Breast epithelium (tissue), 4 donors: ENCODE measurements around the gene BAD. TPM values are rescaled to one million over a fixed set of nuclear protein-coding genes. Genes with fewer than 3 reads are reported as not detected.

ENCODE experiments used
- DNase-seq, 2 donors: peaks; one replicate each; pipeline ENCODE4 v3.0.0-alpha.2; 2019; ENCODE audit warnings: low spot score in 2 of 2
- H3K27ac ChIP-seq, 2 donors: fragments of 200-600 bp; sonication (generic) in 1 of 2; one replicate each; pipeline ENCODE4 v1.5.1; 2016 to 2019; ENCODE audit warnings: mild to moderate bottlenecking in 1 of 2
- H3K27me3 ChIP-seq, 2 donors: fragments of 200-600 bp; sonication (generic) in 1 of 2; one replicate each; pipeline versions ENCODE4 v1.5.1 to v1.6.0; 2017 to 2019; ENCODE audit warnings: control low read depth in 1 of 2, mild to moderate bottlenecking in 1 of 2
- H3K36me3 ChIP-seq: fragments of 200-600 bp; one replicate; pipeline ENCODE4 v1.5.1; 2019
- H3K4me1 ChIP-seq, 2 donors: fragments of 200-600 bp; sonication (generic); one replicate each; pipeline ENCODE4 v1.5.1; 2016 to 2019; ENCODE audit warnings: control low read depth in 1 of 2
- H3K4me3 ChIP-seq, 3 donors: fragments of 200-600 bp; sonication (generic); 1 replicate in 2 of 3; 2 replicates in 1 of 3; pipeline ENCODE4 v1.5.1; 2016 to 2019; ENCODE audit warnings: mild to moderate bottlenecking in 3 of 3, moderate library complexity in 2 of 3
- H3K9me3 ChIP-seq, 2 donors: fragments of 200-600 bp; sonication (generic) in 1 of 2; one replicate each; pipeline ENCODE4 v1.5.1; 2016 to 2019; ENCODE audit warnings: control low read depth in 1 of 2
- CTCF ChIP-seq, 3 donors: fragments of 450-650 bp; IDR thresholded peaks; one replicate each; pipeline ENCODE4 v1.5.1; 2016 to 2017; ENCODE audit warnings: antibody characterized with exemption in 3 of 3, mild to moderate bottlenecking in 3 of 3, moderate library complexity in 3 of 3
- POLR2A ChIP-seq: fragments of 450-650 bp; IDR thresholded peaks from one replicate; pipeline ENCODE4 v1.6.1; 2016; ENCODE audit warnings: antibody characterized with exemption, mild to moderate bottlenecking, moderate library complexity
- POLR2AphosphoS5 ChIP-seq, 3 donors: sonication (generic); formaldehyde crosslinking; IDR thresholded peaks; one replicate each; pipeline ENCODE4 v1.6.1; 2017; ENCODE audit warnings: antibody characterized with exemption in 3 of 3
- intact Hi-C: fragments of 100-400 bp; cut with DNase I; formaldehyde crosslinking; loops from one replicate; pipeline ENCODE4 v1.15.1; 2023; ENCODE audit warnings: low total_unique reads
- total RNA-seq, 3 donors: library from RNA; depleted of rRNA; stranded (reverse); fragments of >200 nt; gene quantifications; one replicate each; pipeline ENCODE4 v1.1.0, GENCODE V29; 2016

BAD gene
- total RNA-seq, 3 donors from 2014 or later = 80.3 to 107 (median 87.5) TPM

GRCh38 chr11:64275841-64276240 lies 8.6 kb downstream of the BAD start:
- intact Hi-C loops = loop anchor here (10.0 kb wide), 1 partner anchor 2001 kb away; the partner anchor contains the start of gene SCGB2A2
- H3K27ac ChIP-seq = no peak overlapping the region
- no peak overlapping the region for H3K4me3 ChIP-seq

GRCh38 chr11:64275031-64275800 lies 9.2 kb downstream of the BAD start:
- no peak for DNase-seq
- Histone ChIP-seq H3K4me3 (no peak overlapping the region), H3K4me1 (peaks cover 0 to 8% of the 10 kb centered on the region in 2 donors), H3K27me3 (no peaks in the 10 kb centered on the region), H3K27ac (no peak overlapping the region), H3K36me3 (no peaks in the 10 kb centered on the region), H3K9me3 (no peaks in the 10 kb centered on the region)
- TF ChIP-seq POLR2AphosphoS5 (IDR thresholded peaks at IDR 0.05) = no peak
- no peak for TF ChIP-seq POLR2A
- TF ChIP-seq CTCF (IDR thresholded peaks at IDR 0.05) = no peak
- intact Hi-C loops = loop anchor here (10.0 kb wide), 1 partner anchor 2000 kb away; the partner anchor contains the start of gene SCGB2A2

More at GRCh38 chr11:64275841-64276240, 8.6 kb downstream of the BAD start:
- H3K27me3 ChIP-seq = no peaks in the 10 kb centered on the region
- TF ChIP-seq POLR2A (no peak), POLR2AphosphoS5 (IDR thresholded peaks at IDR 0.05) (no peak), CTCF (IDR thresholded peaks at IDR 0.05) (no peak)
- no peak for DNase-seq
- H3K36me3 ChIP-seq = no peaks in the 10 kb centered on the region
- no peaks in the 10 kb centered on the region for H3K9me3 ChIP-seq
- H3K4me1 ChIP-seq = peaks cover 0 to 8% of the 10 kb centered on the region in 2 donors

GRCh38 chr11:64269540-64270220 lies 14.8 kb downstream of the BAD start:
- intact Hi-C loops = loop anchor here (5.0 to 10.0 kb wide), 2 partner anchors 682 to 1995 kb away; partner anchors contain the start of gene SCGB2A2
- no peaks in the 10 kb centered on the region for H3K9me3 ChIP-seq

GRCh38 chr11:64268893-64269539 lies 15.4 kb downstream of the BAD start:
- peak in 1 of 3 donors; percentile 55 for TF ChIP-seq POLR2AphosphoS5 (IDR thresholded peaks at IDR 0.05)
- no peak for TF ChIP-seq POLR2A
- no peak for TF ChIP-seq CTCF (IDR thresholded peaks at IDR 0.05)
- Histone ChIP-seq H3K4me3 (peak overlapping the region; percentile 77 to 97 (median 79)), H3K4me1 (peaks cover 6 to 25% of the 10 kb centered on the region in 2 donors), H3K36me3 (no peaks in the 10 kb centered on the region), H3K27me3 (no peaks in the 10 kb centered on the region), H3K9me3 (no peaks in the 10 kb centered on the region), H3K27ac (peak overlapping the region; percentile 95 to 100)
- DNase-seq = peak in 1 of 2 donors; percentile 42
- intact Hi-C loops = loop anchor here (5.0 kb wide), 1 partner anchor 682 kb away; no protein-coding TSS in a partner anchor

More at GRCh38 chr11:64269540-64270220, 14.8 kb downstream of the BAD start:
- Histone ChIP-seq H3K4me3 (peak overlapping the region; percentile 77 to 97 (median 79)), H3K27ac (peak overlapping the region; percentile 95 to 100), H3K36me3 (no peaks in the 10 kb centered on the region), H3K4me1 (peaks cover 6 to 25% of the 10 kb centered on the region in 2 donors), H3K27me3 (no peaks in the 10 kb centered on the region)
- peak; percentile 95 to 99 for DNase-seq
- TF ChIP-seq POLR2A (no peak), POLR2AphosphoS5 (IDR thresholded peaks at IDR 0.05) (peak; percentile 86 to 93 (median 92)), CTCF (IDR thresholded peaks at IDR 0.05) (peak in 1 of 3 donors; percentile 18)
